ENCODE data around the gene ZNF552. TPM values are rescaled to one million over a fixed set of nuclear protein-coding genes. Genes with fewer than 3 reads are reported as not detected.

Gene ZNF552
- total RNA-seq, 1 donor from 2014 or later, result 7.9 TPM

GRCh38 chr19:57776764-57777296 lies 37.9 kb downstream of the ZNF552 start:
- no peak for TF ChIP-seq CTCF (IDR thresholded peaks at IDR 0.05; ENCODE audit: insufficient read depth, low read length, poor library complexity, severe bottlenecking)
- Histone ChIP-seq H3K27me3 (ENCODE audit: control insufficient read depth, insufficient read depth, low read length) (no peaks in the 10 kb centered on the region), H3K36me3 (ENCODE audit: control insufficient read depth, insufficient read depth, low read length) (peaks cover 6% of the 10 kb centered on the region), H3K4me3 (ENCODE audit: low read depth, low read length) (no peak overlapping the region)
- DNase-seq (ENCODE audit: low read depth), result no peak

GRCh38 chr19:57773488-57773887 lies 41.2 kb downstream of the ZNF552 start:
- no peak for DNase-seq (ENCODE audit: low read depth)
- Histone ChIP-seq H3K27me3 (ENCODE audit: control insufficient read depth, insufficient read depth, low read length) (no peaks in the 10 kb centered on the region), H3K4me3 (ENCODE audit: low read depth, low read length) (no peak overlapping the region), H3K36me3 (ENCODE audit: control insufficient read depth, insufficient read depth, low read length) (peaks cover 1% of the 10 kb centered on the region)
- TF ChIP-seq CTCF (IDR thresholded peaks at IDR 0.05; ENCODE audit: insufficient read depth, low read length, poor library complexity, severe bottlenecking), result no peak

GRCh38 chr19:57771417-57771816 lies 43.3 kb downstream of the ZNF552 start:
- TF ChIP-seq CTCF (IDR thresholded peaks at IDR 0.05; ENCODE audit: insufficient read depth, low read length, poor library complexity, severe bottlenecking), result no peak

GRCh38 chr19:57769345-57770131 lies 45.2 kb downstream of the ZNF552 start, which contains the start of gene ZNF586:
Gene ZNF586, plus strand, starts transcription at chr19:57769676. Its CDS starts 167 bp downstream, at chr19:57769843.
- H3K4me3 ChIP-seq (ENCODE audit: low read depth, low read length), result peak within 1 kb of the TSS; percentile 89
- DNase-seq (ENCODE audit: low read depth), result peak; percentile 79
- H3K36me3 ChIP-seq (ENCODE audit: control insufficient read depth, insufficient read depth, low read length), result no peaks in the 10 kb centered on the region
- TF ChIP-seq CTCF (IDR thresholded peaks at IDR 0.05; ENCODE audit: insufficient read depth, low read length, poor library complexity, severe bottlenecking), result no peak
- H3K27me3 ChIP-seq (ENCODE audit: control insufficient read depth, insufficient read depth, low read length), result no peaks in the 10 kb centered on the region

More at GRCh38 chr19:57771417-57771816, 43.3 kb downstream of the ZNF552 start:
- no peaks in the 10 kb centered on the region for H3K27me3 ChIP-seq (ENCODE audit: control insufficient read depth, insufficient read depth, low read length)
- H3K4me3 ChIP-seq (ENCODE audit: low read depth, low read length), result no peak overlapping the region
- no peak for DNase-seq (ENCODE audit: low read depth)
- no peaks in the 10 kb centered on the region for H3K36me3 ChIP-seq (ENCODE audit: control insufficient read depth, insufficient read depth, low read length)

- TF ChIP-seq CTCF (IDR thresholded peaks at IDR 0.05; ENCODE audit: insufficient read depth, low read length, poor library complexity, severe bottlenecking), result no peak
- no peak for DNase-seq (ENCODE audit: low read depth)
- H3K4me3 ChIP-seq (ENCODE audit: low read depth, low read length), result no peak overlapping the region
- no peaks in the 10 kb centered on the region for H3K27me3 ChIP-seq (ENCODE audit: control insufficient read depth, insufficient read depth, low read length)
- peaks cover 4% of the 10 kb centered on the region for H3K36me3 ChIP-seq (ENCODE audit: control insufficient read depth, insufficient read depth, low read length)
Measured at GRCh38 chr19:57759096-57759495, 55.6 kb downstream of the ZNF552 start.
